ENCODE results near the gene ASIC2. TPM values are rescaled to one million over a fixed set of nuclear protein-coding genes. Genes with fewer than 3 reads are reported as not detected.

The ASIC2 gene
- total and polyA plus RNA-seq, 2 experiments from 2014 or later: 0.52 to 2.8 TPM

DNA sequence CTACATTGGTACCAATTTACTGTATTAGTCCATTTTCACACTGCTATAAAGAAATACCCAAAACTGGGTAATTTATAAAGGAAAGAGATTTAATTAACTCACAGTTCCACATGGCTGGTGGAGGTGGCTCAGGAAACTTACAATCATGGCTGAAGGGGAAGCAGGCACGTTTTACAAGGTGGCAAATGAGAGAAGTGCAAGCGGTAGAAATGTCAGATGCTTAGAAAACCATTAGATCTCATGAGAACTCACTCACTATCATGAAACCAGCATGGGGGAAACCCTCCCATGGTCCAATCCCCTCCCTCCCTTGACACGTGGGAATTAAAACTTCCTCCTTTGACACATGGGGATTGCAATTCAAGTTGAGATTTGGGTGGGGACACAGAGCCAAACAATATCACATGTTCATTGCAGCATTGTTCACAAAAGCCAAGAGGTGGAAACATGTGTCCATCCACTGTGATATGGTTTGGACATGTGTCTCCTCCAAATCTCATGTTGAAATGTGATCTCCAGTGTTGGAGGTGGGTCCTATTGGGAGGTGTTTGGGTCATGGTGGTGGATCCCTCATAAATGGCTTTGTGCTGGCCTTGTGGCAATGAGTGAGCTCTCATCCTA is 304.5 kb downstream of the ASIC2 start:
- DNase-seq (ENCODE audit: low spot score): no peak
- no peaks in the 10 kb centered on the region for H3K36me3 ChIP-seq (ENCODE audit: insufficient read depth)
- TF ChIP-seq EZH2 (IDR thresholded peaks at IDR 0.05; ENCODE audit: low read depth, unreplicated experiment) (no peak), ZNF331 (CRISPR knock-in tag; IDR thresholded peaks at IDR 0.05; ENCODE audit: low read depth) (no peak), EZH2phosphoT487 (IDR thresholded peaks at IDR 0.05; ENCODE audit: unreplicated experiment) (no peak), NANOG (IDR thresholded peaks at IDR 0.05; ENCODE audit: borderline replicate concordance) (no peak), ZNF114 (CRISPR knock-in tag; IDR thresholded peaks at IDR 0.05) (no peak), CREB1 (CRISPR knock-in tag; IDR thresholded peaks at IDR 0.05; ENCODE audit: low read depth) (no peak), STAT1 (IDR thresholded peaks at IDR 0.05; ENCODE audit: unreplicated experiment) (no peak), JUNB (IDR thresholded peaks at IDR 0.05; ENCODE audit: unreplicated experiment) (no peak), POLR2AphosphoS5 (IDR thresholded peaks at IDR 0.05; ENCODE audit: low read depth) (no peak)
- TF ChIP-seq, protein P1, sequence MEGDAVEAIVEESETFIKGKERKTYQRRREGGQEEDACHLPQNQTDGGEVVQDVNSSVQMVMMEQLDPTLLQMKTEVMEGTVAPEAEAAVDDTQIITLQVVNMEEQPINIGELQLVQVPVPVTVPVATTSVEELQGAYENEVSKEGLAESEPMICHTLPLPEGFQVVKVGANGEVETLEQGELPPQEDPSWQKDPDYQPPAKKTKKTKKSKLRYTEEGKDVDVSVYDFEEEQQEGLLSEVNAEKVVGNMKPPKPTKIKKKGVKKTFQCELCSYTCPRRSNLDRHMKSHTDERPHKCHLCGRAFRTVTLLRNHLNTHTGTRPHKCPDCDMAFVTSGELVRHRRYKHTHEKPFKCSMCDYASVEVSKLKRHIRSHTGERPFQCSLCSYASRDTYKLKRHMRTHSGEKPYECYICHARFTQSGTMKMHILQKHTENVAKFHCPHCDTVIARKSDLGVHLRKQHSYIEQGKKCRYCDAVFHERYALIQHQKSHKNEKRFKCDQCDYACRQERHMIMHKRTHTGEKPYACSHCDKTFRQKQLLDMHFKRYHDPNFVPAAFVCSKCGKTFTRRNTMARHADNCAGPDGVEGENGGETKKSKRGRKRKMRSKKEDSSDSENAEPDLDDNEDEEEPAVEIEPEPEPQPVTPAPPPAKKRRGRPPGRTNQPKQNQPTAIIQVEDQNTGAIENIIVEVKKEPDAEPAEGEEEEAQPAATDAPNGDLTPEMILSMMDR (conservative IDR thresholded peaks at IDR 0.05; ENCODE audit: low read depth in 2 of 2): no peak
- TF ChIP-seq, protein P2, sequence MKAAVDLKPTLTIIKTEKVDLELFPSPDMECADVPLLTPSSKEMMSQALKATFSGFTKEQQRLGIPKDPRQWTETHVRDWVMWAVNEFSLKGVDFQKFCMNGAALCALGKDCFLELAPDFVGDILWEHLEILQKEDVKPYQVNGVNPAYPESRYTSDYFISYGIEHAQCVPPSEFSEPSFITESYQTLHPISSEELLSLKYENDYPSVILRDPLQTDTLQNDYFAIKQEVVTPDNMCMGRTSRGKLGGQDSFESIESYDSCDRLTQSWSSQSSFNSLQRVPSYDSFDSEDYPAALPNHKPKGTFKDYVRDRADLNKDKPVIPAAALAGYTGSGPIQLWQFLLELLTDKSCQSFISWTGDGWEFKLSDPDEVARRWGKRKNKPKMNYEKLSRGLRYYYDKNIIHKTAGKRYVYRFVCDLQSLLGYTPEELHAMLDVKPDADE (IDR thresholded peaks at IDR 0.05): no peak
- TF ChIP-seq, protein P3, sequence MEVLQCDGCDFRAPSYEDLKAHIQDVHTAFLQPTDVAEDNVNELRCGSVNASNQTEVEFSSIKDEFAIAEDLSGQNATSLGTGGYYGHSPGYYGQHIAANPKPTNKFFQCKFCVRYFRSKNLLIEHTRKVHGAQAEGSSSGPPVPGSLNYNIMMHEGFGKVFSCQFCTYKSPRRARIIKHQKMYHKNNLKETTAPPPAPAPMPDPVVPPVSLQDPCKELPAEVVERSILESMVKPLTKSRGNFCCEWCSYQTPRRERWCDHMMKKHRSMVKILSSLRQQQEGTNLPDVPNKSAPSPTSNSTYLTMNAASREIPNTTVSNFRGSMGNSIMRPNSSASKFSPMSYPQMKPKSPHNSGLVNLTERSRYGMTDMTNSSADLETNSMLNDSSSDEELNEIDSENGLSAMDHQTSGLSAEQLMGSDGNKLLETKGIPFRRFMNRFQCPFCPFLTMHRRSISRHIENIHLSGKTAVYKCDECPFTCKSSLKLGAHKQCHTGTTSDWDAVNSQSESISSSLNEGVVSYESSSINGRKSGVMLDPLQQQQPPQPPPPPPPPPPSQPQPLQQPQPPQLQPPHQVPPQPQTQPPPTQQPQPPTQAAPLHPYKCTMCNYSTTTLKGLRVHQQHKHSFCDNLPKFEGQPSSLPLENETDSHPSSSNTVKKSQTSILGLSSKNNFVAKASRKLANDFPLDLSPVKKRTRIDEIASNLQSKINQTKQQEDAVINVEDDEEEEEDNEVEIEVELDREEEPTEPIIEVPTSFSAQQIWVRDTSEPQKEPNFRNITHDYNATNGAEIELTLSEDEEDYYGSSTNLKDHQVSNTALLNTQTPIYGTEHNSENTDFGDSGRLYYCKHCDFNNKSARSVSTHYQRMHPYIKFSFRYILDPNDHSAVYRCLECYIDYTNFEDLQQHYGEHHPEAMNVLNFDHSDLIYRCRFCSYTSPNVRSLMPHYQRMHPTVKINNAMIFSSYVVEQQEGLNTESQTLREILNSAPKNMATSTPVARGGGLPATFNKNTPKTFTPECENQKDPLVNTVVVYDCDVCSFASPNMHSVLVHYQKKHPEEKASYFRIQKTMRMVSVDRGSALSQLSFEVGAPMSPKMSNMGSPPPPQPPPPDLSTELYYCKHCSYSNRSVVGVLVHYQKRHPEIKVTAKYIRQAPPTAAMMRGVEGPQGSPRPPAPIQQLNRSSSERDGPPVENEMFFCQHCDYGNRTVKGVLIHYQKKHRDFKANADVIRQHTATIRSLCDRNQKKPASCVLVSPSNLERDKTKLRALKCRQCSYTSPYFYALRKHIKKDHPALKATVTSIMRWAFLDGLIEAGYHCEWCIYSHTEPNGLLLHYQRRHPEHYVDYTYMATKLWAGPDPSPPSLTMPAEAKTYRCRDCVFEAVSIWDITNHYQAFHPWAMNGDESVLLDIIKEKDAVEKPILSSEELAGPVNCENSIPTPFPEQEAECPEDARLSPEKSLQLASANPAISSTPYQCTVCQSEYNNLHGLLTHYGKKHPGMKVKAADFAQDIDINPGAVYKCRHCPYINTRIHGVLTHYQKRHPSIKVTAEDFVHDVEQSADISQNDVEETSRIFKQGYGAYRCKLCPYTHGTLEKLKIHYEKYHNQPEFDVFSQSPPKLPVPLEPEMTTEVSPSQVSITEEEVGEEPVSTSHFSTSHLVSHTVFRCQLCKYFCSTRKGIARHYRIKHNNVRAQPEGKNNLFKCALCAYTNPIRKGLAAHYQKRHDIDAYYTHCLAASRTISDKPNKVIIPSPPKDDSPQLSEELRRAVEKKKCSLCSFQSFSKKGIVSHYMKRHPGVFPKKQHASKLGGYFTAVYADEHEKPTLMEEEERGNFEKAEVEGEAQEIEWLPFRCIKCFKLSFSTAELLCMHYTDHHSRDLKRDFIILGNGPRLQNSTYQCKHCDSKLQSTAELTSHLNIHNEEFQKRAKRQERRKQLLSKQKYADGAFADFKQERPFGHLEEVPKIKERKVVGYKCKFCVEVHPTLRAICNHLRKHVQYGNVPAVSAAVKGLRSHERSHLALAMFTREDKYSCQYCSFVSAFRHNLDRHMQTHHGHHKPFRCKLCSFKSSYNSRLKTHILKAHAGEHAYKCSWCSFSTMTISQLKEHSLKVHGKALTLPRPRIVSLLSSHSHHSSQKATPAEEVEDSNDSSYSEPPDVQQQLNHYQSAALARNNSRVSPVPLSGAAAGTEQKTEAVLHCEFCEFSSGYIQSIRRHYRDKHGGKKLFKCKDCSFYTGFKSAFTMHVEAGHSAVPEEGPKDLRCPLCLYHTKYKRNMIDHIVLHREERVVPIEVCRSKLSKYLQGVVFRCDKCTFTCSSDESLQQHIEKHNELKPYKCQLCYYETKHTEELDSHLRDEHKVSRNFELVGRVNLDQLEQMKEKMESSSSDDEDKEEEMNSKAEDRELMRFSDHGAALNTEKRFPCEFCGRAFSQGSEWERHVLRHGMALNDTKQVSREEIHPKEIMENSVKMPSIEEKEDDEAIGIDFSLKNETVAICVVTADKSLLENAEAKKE (CRISPR knock-in tag; IDR thresholded peaks at IDR 0.05): no peak
- TF ChIP-seq, protein P4, sequence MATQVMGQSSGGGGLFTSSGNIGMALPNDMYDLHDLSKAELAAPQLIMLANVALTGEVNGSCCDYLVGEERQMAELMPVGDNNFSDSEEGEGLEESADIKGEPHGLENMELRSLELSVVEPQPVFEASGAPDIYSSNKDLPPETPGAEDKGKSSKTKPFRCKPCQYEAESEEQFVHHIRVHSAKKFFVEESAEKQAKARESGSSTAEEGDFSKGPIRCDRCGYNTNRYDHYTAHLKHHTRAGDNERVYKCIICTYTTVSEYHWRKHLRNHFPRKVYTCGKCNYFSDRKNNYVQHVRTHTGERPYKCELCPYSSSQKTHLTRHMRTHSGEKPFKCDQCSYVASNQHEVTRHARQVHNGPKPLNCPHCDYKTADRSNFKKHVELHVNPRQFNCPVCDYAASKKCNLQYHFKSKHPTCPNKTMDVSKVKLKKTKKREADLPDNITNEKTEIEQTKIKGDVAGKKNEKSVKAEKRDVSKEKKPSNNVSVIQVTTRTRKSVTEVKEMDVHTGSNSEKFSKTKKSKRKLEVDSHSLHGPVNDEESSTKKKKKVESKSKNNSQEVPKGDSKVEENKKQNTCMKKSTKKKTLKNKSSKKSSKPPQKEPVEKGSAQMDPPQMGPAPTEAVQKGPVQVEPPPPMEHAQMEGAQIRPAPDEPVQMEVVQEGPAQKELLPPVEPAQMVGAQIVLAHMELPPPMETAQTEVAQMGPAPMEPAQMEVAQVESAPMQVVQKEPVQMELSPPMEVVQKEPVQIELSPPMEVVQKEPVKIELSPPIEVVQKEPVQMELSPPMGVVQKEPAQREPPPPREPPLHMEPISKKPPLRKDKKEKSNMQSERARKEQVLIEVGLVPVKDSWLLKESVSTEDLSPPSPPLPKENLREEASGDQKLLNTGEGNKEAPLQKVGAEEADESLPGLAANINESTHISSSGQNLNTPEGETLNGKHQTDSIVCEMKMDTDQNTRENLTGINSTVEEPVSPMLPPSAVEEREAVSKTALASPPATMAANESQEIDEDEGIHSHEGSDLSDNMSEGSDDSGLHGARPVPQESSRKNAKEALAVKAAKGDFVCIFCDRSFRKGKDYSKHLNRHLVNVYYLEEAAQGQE (IDR thresholded peaks at IDR 0.05; ENCODE audit: unreplicated experiment): no peak
- ATAC-seq: no peak
- peaks cover 8% of the 10 kb centered on the region; the same call in 2 of the 3 replicates for H3K36me3 Mint-ChIP-seq (ENCODE audit: low read depth)
- H3K27ac ChIP-seq (ENCODE audit: low read depth): no peak overlapping the region
- no peak overlapping the region for H3K4me3 ChIP-seq
- H3K4me3 Mint-ChIP-seq: no peak overlapping the region
- H3K27ac Mint-ChIP-seq: no peak overlapping the region
- no peaks in the 10 kb centered on the region for H3K4me1 Mint-ChIP-seq
- no peak overlapping the region for H2AFZ ChIP-seq
- H3K9me3 Mint-ChIP-seq: peaks cover 42% of the 10 kb centered on the region
- H3K9me2 ChIP-seq (ENCODE audit: insufficient read depth): 0 out of 2 replicates have a peak, but pooled peaks cover 6% of the 10 kb centered on the region
- H4K20me1 ChIP-seq (replicated peaks; ENCODE audit: insufficient read depth): no peaks in the 10 kb centered on the region
- no peaks in the 10 kb centered on the region for H3K79me2 ChIP-seq (replicated peaks; ENCODE audit: insufficient read depth)
- H3F3A ChIP-seq (replicated peaks; ENCODE audit: low read depth): no peaks in the 10 kb centered on the region
- no peak overlapping the region for H3K4me2 ChIP-seq
- H3K27me3 ChIP-seq (ENCODE audit: insufficient read depth): no peaks in the 10 kb centered on the region
- H3K4me1 ChIP-seq (ENCODE audit: insufficient read depth): no peaks in the 10 kb centered on the region
- peaks cover 7% of the 10 kb centered on the region for H3K27me3 Mint-ChIP-seq (ENCODE audit: insufficient read depth, low read depth, poor library complexity)
